Left colon (tissue), 2 donors: ENCODE results near the gene CCN6. TPM values are rescaled to one million over a fixed set of nuclear protein-coding genes. Genes with fewer than 3 reads are reported as not detected.
"Not testable (repeated sequence)": the region's sequence is repeated elsewhere in the genome, so short reads cannot be mapped to it uniquely, and the experiment has no call there.

Experiments used
- ATAC-seq: fragments of 200-7000 bp; cut with Tn5 transposase; one replicate; pipeline ENCODE4 v1.9.1; 2020; ENCODE audit warnings: mild to moderate bottlenecking, moderate library complexity
- DNase-seq, 2 donors: peaks; one replicate each; pipeline ENCODE4 v3.0.0-alpha.2; 2020
- intact Hi-C, 2 donors: fragments of 100-400 bp; cut with DNase I in 1 of 2; cut with micrococcal nuclease in 1 of 2; formaldehyde crosslinking; loops; one replicate each; pipeline versions ENCODE4 v1.11.2 to v1.14.0; 2022; cut with DNase I, micrococcal nuclease
- total RNA-seq, 2 donors: library from RNA; stranded (reverse); fragmentation: NEBNext Ultra II Directional; extraction: Animal tissue kit (Norgen Biotek cat#: 25700); gene quantifications; one replicate each; pipeline ENCODE4 v1.2.1, GENCODE V29; 2021
- donor health status: DM: no; HTN: no; CAD: no.
- donor health status: DM: yes; HTN: yes; CAD: no.

CCN6 gene
- total RNA-seq, 2 donors from 2014 or later, result not detected

- no peak for DNase-seq
- ATAC-seq, result no peak
- intact Hi-C loops, result loop anchor here in 1 of 2 donors (5.0 kb wide), 1 partner anchor 787 kb away; a partner anchor contains a TSS
These were observed 9.7 kb upstream of the CCN6 start for GRCh38 chr6:112044196-112044595.

- DNase-seq, result no peak
- intact Hi-C loops, result loop anchor here in 1 of 2 donors (5.0 kb wide), 1 partner anchor 788 kb away; a partner anchor contains a TSS
- no peak for ATAC-seq
These were observed 9.0 kb upstream of the CCN6 start for GRCh38 chr6:112044856-112045255.

GRCh38 chr6:112047523-112047922 is 6.4 kb upstream of the CCN6 start:
- DNase-seq, intact Hi-C loops, ATAC-seq: not testable (repeated sequence)

- ATAC-seq, result no peak
- intact Hi-C loops, result no loop called here
- DNase-seq, result no peak
These were observed 4.7 kb upstream of the CCN6 start for GRCh38 chr6:112049026-112049799.

- DNase-seq (no peak), ATAC-seq (no peak)
- intact Hi-C loops, result no loop called here
These were observed 3.9 kb upstream of the CCN6 start for GRCh38 chr6:112049996-112050395.

- intact Hi-C loops, result no loop called here
- ATAC-seq, result no peak
- no peak for DNase-seq
These were observed 3.5 kb upstream of the CCN6 start for GRCh38 chr6:112050429-112050828.

GRCh38 chr6:112051251-112051740 is 2.6 kb upstream of the CCN6 start:
- intact Hi-C loops, ATAC-seq, DNase-seq: not testable (repeated sequence)

GRCh38 chr6:112054555-112055190 is 769 bp downstream of the CCN6 start:
- intact Hi-C loops, result no loop called here
- no peak for DNase-seq
- no peak for ATAC-seq

- ATAC-seq (no peak), DNase-seq (no peak)
- intact Hi-C loops, result no loop called here
These were observed 4.5 kb downstream of the CCN6 start for GRCh38 chr6:112058243-112059032.

- ATAC-seq, result no peak
- intact Hi-C loops, result no loop called here
- DNase-seq, result no peak
These were observed 7.7 kb downstream of the CCN6 start for GRCh38 chr6:112061605-112062004.

- ATAC-seq (no peak), DNase-seq (no peak)
- intact Hi-C loops, result no loop called here
These were observed 9.1 kb downstream of the CCN6 start for GRCh38 chr6:112062966-112063365.

GRCh38 chr6:112065426-112065986 is 11.6 kb downstream of the CCN6 start:
- no peak for ATAC-seq
- intact Hi-C loops, result no loop called here
- DNase-seq, result no peak

GRCh38 chr6:112066606-112067005 is 12.7 kb downstream of the CCN6 start:
- intact Hi-C loops, result no loop called here
- DNase-seq (no peak), ATAC-seq (no peak)

GRCh38 chr6:112081569-112081968 is 27.7 kb downstream of the CCN6 start:
- ATAC-seq, result no peak
- intact Hi-C loops, result no loop called here
- no peak for DNase-seq

- ATAC-seq, result no peak
- intact Hi-C loops, result no loop called here
- DNase-seq, result no peak
These were observed 31.6 kb downstream of the CCN6 start for GRCh38 chr6:112085286-112086065.

- intact Hi-C loops, result no loop called here
- ATAC-seq, result peak; percentile 63
- no peak for DNase-seq
These were observed 32.8 kb downstream of the CCN6 start for GRCh38 chr6:112086744-112087135.

GRCh38 chr6:112087136-112087911 is 33.4 kb downstream of the CCN6 start, which contains the start of the genes FAM229B and TUBE1:
Gene FAM229B (plus strand): TSS chr6:112087591. CDS start chr6:112099284, 11,693 bp downstream.
Gene TUBE1 (minus strand): TSS chr6:112087482. CDS start chr6:112087434, 48 bp downstream.
- peak; percentile 99 for ATAC-seq
- intact Hi-C loops, result no loop called here
- DNase-seq, result peak; percentile 93 to 96
